GM19468 (cell line): ENCODE data around the gene GRAMD1B.

Experiments used
- ATAC-seq: cut with Tn5 transposase; IDR thresholded peaks from one replicate; pipeline ENCODE4 v1.9.1; 2021; ENCODE audit warnings: mild to moderate bottlenecking, moderate library complexity, moderate number of reproducible peaks; ENCODE audit not compliant: unreplicated experiment; ENCODE audit errors: extremely low read depth

The GRAMD1B gene

DNA sequence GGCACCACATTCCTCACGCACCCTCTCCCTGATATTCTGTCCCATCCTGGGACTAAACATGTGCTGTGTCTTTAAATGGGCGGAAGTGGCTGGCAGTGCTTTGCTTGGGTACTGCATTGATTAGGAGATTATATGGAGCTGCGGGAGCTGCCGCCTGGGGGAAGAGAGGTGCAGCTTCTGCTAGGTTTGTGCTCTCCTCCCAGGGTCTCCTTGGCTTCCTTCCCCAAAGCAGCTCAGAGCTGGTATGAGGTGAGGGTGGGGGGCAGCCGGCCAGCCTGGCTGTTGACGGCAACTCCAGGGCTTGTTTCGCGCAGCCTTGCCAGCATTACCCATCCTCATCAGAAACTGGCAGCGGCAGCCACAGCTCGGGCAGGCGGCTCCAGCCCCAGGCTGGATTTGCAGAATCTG is 95.4 kb downstream of the GRAMD1B start:
- no peak for ATAC-seq

GRCh38 chr11:123526027-123526805 is 96.1 kb downstream of the GRAMD1B start:
- ATAC-seq = no peak

DNA sequence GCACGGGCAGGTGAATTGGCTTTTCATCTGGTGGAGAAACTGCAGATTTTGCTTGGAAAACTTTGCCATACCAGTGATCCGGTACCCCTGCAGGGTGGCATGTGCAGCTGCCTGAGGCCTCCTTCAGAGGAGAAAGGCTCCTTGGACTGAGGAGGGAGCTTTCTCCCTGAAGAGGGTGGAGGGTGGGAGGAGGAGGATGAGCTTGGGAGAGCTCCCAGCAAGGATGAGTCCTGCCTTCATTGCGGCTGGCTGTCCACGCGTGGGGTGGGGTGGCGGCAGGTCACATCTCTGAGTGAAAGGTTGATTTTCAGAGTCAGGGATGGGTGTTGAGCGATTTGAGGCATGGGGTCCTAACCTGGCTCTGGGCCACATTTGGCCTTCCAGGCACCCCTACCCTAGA is 96.8 kb downstream of the GRAMD1B start:
- ATAC-seq = no peak

GRCh38 chr11:123527526-123527925 is 97.5 kb downstream of the GRAMD1B start:
- ATAC-seq = no peak

- ATAC-seq = no peak
Observed at GRCh38 chr11:123527947-123528346, 97.9 kb downstream of the GRAMD1B start.

DNA sequence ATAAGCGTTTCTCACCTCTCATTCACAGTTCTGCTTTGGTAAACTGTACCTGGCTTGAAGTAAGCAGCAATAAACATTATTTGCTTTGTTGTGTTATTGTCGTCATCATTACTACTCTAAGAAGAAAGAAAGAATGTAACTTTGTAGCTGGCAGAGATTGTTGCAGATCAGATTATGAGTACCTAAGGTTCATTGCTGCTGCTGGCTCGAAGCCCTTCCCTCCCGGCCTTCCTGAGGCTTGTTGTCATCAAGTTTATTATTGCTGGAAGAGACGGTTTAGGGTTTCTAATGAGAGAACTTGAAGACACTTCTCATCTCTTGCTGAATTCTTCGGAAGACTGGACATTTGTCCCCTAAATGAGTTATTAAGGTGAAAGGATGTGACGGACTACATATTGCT is 101.3 kb downstream of the GRAMD1B start:
- ATAC-seq = no peak

GRCh38 chr11:123532131-123532530 is 102.1 kb downstream of the GRAMD1B start:
- no peak for ATAC-seq

DNA sequence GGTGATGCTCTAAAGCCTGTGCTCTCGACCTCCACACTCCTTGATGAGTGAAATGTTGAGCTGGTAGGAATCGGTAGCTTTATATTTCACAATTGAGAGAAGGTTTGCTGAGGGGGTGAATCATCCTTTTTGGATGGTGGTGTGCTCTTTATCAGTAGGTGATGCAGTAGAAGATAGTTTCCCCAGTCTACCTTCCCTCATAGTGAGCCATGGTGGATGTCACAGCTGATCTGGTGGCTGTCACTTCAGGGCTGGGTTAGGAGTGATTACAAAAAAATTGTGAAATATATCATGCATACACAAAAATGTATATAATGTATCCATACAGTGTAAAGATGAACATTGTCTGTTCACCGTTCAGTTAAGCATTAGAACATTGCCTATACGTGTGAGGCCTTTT is 105.3 kb downstream of the GRAMD1B start:
- no peak for ATAC-seq

DNA sequence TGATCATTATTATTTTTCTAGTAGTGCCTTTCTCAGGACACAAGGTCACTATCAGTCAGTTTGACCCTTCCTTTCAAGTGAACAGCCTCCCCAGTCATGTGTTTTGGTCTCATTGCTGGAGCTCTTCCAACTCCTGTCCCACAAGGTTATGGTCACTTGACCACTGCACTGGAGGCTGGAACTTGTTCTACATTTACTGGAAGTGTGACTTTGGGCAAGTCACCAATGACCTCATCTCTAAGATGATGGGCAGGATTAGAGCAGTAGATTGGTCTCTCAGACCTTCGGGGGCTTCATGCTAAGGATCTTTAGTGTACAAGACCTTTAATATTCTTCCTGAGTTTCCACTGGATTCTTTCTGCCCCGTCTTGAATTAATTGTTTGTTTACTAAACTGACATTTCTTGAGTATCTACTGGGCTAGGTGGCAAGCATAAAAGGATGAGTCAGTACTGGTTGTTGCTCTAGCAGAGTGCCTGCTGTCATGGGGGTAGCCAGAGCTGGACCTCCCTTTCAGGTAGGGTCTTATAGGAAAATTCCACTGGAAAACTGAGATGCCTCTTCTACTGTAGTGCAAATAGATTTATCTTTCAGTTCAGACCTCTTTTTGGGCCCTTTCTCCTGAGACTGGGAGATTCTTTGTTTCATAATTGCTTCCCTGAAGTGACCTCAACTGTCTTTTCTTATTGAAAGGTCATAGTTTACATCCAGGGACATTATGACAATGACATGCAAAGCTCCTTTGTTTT is 106.8 kb downstream of the GRAMD1B start:
- ATAC-seq = no peak

GRCh38 chr11:123537726-123538125 is 107.7 kb downstream of the GRAMD1B start:
- no peak for ATAC-seq

GRCh38 chr11:123543797-123544196 is 113.7 kb downstream of the GRAMD1B start:
- no peak for ATAC-seq

DNA sequence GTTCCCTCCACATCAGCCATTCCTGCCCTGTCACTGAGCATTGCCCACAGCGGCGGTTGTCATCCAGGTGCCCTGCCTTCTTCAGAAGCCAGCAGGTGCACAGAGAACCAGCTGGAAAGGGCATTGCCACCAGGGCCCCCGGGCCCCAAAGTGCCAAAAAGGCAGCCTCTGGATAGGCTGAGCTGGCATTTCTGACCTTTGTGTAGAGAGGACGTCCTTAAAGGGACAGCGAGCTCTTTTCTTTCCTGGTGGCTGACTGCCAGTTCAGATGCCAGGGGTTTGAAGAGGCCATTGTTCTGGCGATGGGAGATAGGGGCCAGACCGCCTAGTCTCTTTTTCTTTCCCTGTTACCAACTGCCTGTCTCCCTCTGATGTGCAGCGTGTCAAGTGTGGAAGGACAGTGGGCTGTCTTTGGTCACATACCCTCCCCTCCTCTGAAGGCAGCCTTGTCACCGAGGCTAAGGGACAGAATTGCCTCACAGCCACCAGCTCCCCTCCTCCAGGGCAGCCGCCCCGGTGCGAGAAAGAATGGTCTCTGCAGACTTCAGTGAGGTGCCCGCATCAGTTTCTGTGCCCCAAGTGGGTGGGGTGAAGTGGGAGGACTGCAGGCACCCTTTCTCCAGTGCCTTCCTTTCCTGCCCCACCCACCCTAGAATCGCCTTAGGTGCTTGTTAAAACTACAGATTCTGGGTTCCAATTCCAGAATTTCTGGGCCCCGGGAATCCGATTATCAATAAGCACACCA is 114.7 kb downstream of the GRAMD1B start:
- no peak for ATAC-seq

DNA sequence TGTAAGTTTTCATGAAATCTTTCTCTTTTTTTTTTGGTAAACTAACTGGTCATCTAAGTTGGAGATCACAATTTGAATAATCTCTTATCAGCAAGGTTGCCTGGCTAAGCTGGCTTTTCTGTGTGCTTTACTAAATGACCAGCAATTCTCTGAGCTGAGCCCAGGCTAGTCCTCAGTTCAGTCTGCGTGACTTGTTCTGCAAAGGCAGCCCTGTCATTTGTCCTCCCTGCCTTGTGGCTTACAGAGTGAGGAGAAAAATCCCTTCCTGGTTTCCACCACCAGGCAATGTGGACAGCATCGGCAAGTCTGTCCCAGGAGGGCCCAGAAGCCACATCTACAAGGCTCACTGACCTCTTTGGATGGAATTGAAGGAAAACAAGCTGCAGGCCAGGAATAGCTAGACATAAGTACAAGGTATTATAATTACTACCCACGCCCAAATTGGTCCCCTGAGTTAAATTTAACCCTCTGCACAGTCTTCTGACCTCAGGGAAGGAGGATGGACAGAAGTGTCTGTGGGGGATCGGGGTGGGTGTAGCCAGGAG is 115.7 kb downstream of the GRAMD1B start:
- no peak for ATAC-seq

DNA sequence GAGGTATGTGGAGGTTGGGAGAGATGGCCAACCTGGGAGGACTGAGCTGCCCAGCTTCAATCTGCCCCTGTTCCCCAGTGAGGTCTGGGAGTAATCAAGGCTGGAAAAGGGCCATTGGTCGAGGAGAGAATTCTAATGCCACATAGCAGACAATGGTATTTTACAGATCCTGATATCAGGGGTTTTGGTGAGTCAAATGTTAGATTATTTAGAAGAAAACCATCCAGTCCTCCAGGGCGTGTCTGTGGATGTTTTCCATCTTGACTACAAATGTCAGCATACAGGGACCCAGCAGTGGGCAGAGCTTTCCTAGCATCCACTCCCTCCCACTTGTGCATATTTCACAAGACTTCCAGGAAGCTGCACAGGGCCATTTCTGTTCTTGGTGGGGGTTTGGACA is 116.4 kb downstream of the GRAMD1B start:
- no peak for ATAC-seq

GRCh38 chr11:123547180-123547579 is 117.1 kb downstream of the GRAMD1B start:
- ATAC-seq = no peak

DNA sequence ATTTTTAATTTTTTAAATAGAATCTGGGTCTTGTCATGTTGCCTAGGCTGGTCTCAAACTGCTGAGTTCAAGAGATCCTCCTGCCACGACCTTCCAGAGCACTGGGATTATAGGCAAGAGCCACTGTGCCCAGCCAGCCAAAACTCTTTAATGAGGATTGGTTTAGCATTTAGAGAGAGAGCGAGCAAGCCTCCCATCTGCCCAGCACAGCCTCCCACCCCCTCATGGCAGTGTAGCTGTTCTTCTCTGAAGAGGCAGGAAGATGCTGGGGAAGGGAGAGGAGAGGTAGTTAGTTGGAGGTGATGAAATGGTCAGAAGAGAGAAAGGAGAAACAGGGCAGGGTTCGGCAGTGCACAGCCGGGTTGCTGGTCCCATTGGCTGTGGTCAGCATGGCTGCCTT is 118.7 kb downstream of the GRAMD1B start:
- no peak for ATAC-seq

- no peak for ATAC-seq
Observed at GRCh38 chr11:123549926-123550917, 120.2 kb downstream of the GRAMD1B start.

GRCh38 chr11:123551079-123551478 is 121.0 kb downstream of the GRAMD1B start:
- ATAC-seq = no peak

GRCh38 chr11:123556633-123557032 is 126.6 kb downstream of the GRAMD1B start:
- ATAC-seq = no peak
